HG03571 (cell line): ENCODE data around the gene JARID2.

Experiments
- ATAC-seq: cut with Tn5 transposase; IDR thresholded peaks from one replicate; pipeline ENCODE4 v1.9.1; 2021; ENCODE audit not compliant: unreplicated experiment

Gene JARID2

DNA sequence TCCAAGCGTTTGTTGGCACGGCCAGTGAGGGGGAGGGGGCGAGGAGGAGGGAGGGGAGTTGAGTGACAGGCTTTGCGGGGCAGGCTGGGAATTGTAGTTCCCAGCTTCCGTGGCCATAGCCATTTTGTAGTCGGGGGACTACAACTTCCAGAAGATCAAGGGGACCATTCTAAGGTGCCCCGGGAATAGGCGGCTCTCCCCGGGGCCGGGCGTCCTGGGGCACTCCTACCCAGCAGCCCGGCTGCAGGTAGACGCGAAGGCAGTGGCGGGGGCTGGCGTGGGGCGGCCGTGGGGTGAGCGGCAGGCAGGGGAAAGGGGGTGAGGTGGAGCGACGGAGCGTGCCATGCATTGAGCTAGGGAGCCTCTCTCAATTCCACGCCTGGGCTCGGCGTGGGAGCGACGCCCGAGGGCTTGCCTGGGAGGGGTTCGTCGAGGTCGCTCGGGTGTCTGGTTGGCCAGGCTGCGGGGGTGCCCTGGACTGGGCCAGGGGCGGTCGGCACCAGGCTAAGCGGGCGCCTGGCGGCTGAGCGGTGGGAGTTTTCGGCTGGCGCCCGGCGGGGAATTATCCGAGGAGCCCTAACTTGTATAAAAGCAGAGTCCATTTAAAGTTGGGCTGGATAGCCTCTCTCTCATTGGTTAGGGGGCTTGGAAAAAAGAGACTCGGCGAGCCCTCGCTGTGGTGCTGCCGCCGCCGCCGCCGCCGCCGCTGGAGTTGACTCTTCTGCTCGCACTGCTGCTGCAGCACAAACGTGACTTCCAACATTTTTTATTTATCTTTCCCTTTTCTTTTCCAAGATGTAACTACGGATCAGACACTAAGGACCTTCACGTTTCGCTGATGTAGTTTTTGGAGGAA is at the start of gene JARID2:
Gene JARID2 (plus strand): TSS at position 709 of the 856 bp plus-strand sequence. CDS start 471 bp downstream, outside the sequence.
- ATAC-seq, result peak; percentile 53

GRCh38 chr6:15200087-15200486 is 45.8 kb upstream of the JARID2 start:
- ATAC-seq, result no peak

DNA sequence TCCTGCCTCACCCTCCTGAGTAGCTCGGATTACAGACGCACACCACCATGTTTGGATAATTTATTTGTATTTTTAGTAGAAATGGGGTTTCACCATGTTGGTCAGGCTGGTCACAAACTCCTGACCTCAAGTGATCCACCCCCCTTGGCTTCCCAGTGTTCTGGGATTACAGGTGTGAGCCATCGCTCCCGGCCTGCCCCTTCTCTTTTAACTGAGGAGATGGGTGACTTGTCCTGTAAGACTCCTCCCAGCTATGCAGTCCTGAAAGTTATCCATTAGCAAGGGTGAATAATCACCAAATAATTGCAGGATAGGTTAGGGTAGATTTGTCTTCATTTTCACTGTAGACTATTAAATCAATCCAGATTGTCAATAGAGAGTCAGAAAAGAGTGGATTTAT is 40.5 kb upstream of the JARID2 start:
- no peak for ATAC-seq

DNA sequence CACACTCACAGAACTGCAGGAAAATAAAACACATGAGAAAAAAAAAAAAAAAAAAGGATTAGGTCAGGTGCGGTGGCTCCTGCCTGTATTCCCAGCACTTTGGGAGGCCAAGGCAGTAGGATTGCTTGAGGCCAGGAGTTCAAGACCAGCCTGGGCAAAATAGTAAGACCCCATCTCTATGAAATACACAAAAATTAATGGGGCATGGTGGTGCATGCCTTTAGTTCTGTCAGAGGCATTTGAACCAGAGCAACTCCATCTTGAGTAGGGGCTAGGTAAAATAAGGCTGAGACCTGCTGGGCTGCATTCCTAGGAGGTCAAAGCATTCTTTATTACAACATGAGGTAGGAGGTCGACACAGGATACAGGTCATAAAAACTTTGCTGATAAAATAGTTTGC is 39.0 kb upstream of the JARID2 start:
- ATAC-seq, result no peak

GRCh38 chr6:15207923-15208322 is 37.9 kb upstream of the JARID2 start:
- no peak for ATAC-seq

- no peak for ATAC-seq
These were observed 31.9 kb upstream of the JARID2 start for GRCh38 chr6:15213838-15214400.

DNA sequence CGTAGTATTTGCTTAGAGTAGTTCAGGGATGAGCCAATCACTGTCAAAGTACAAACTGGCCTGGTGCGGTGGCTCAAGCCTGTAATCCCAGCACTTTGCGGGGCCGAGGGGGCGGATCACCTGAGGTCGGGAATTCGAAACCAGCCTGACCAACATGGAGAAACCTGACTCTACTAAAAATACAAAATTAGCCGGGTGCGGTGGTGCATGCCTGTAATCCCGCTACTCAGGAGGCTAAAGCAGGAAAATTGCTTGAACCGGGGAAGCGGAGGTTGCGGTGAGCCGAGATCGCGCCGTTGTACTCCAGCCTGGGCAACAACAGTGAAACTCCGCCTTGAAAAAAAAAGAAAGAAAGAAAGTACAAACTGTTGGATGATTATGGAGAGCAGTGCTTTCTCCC is 27.5 kb upstream of the JARID2 start:
- no peak for ATAC-seq

GRCh38 chr6:15220062-15220461 is 25.8 kb upstream of the JARID2 start:
- no peak for ATAC-seq

GRCh38 chr6:15227827-15228318 is 18.0 kb upstream of the JARID2 start:
- ATAC-seq, result no peak

DNA sequence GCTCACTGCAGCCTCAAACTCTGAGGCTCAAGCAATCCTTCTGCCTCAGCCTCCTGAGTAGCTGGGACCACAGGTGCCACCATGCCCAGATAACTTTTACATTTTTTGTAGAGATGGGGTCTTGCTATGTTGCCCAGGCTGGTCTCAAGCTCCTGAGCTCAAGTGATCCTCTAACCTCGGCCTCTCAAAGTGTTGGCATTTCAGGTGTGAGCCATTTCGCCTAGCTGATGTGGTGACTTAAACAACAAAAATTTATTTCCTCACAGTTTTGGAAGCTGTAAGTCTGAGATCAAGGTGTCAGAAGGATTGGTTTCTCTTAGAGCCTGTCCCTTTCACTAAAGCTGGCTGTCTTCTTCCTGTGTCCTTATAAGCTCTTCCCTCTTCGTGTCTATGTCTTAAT is 15.0 kb upstream of the JARID2 start:
- no peak for ATAC-seq

DNA sequence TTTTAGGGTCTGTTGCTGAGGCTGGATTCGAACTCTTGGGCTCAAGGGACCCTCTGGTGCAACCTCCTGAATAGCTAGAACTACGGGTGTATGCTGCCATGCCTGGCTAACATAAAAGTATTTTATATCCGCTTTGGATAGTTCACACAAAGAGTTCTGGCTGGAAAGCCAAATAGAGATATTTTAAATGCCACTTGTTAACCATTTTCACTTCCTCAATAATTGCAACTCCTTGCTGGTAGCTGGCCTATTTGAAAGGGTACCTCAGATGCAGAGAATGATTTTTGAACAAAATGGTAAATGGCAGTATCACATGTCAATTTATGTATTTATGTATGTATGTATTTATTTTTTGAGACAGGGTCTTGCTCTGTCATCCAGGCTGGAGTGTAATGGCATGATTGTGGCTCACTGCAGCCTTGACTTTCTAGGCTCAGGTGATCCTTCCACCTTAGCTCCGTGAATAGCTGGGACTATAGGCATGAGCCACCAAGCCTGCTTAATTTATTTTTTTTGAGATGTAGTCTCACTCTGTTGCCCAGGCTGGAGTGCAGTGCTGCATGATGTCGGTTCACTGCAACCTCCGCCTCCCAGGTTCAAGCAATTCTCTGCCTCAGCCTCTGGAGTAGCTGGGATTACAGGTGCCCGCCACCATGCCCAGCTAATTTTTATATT is 12.9 kb upstream of the JARID2 start:
- ATAC-seq, result no peak

- no peak for ATAC-seq
These were observed 11.7 kb upstream of the JARID2 start for GRCh38 chr6:15234068-15234758.

GRCh38 chr6:15239616-15240364 is 6.1 kb upstream of the JARID2 start:
- ATAC-seq, result no peak

- no peak for ATAC-seq
These were observed 3.4 kb upstream of the JARID2 start for GRCh38 chr6:15242503-15242902.

GRCh38 chr6:15242937-15243614 is 2.8 kb upstream of the JARID2 start:
- ATAC-seq, result no peak

DNA sequence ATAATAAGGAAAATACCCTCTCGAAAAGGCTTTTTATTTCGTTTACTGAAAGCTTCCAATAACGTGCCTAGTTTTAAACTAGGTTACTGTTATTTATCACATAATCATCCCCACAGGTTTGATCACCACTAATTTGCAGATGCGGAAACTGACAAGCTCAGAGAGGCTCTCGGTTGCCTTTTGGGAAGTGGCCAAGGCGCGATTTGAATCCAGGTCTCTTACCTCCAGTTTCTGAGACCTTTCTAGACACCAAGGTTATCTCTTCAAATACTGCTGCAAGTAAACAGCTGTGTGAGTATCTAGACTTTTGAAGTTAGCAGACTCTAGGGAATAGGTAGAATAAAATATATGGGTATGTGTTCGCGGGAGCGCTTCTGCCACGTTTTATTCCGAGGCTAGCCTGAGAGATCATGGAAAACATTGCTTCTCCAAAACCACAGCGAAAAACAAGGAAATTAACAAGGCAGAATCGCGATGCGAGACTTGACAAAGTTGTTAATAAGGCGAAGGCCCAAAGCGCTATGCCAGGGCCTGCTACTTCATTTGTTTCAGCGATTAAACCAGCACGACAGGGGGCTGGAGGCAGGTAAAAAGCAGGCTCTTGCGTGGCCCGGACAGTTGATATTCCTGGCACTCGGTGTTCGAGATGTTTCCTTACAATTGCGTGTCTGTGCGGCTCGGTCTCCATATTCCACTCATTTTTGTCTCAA is 1.8 kb upstream of the JARID2 start:
- ATAC-seq, result no peak

- peak; percentile 17 for ATAC-seq
These were observed 1.1 kb upstream of the JARID2 start for GRCh38 chr6:15244620-15245360.

- no peak for ATAC-seq
These were observed 372 bp downstream of the JARID2 start for GRCh38 chr6:15246217-15246665.
